ENCODE measurements around the gene ABCA13.
"Not testable (repeated sequence)": the region's sequence is repeated elsewhere in the genome, so short reads cannot be mapped to it uniquely, and the experiment has no call there.

The ABCA13 gene

DNA sequence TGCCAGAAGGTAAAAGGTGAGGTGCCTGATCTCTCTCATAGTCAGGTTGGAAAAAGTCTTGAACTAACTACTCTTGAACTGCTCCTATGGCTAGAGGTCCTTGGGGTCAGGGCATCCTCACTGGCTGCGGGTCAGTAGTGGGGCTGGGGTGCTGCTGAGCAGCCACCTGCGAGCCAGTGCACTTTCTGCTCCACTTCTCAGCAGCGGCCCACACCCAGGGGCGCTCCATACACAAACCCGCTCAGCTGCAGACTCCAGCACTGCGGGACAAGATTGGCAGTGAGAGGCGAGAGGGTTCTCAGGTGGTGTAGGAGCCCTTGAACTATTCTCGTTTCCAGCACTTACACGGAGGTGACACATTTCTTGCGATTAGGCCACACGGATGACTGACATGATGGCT, 6.0 kb downstream of the ABCA13 start:
- no peak for DNase-seq

DNA sequence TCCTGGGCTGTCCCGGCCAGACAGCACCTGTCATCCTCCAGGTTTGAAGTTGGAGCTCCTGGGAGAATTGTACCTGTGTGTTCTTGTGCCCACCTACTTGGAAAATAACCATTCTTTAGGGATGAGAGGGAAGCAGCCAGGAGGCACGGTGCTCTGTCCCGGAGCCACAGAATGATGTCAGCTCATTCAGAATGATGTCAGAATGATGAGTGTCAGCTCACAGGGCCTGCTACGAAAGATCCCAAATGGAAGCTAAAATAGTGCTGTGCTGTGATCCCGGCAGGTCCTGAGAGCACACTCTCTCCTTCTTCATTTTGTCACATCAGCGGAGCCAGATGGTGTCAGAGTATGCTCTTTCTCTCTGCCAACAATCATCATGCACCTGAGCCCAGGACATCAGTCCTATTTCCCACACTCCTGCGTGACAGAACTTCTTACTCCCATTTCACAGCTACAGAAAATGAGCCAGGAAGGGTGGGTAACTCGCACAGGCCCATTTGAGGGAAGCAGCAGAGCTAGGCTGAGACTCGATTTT, 8.3 kb downstream of the ABCA13 start:
- no peak for DNase-seq

DNA sequence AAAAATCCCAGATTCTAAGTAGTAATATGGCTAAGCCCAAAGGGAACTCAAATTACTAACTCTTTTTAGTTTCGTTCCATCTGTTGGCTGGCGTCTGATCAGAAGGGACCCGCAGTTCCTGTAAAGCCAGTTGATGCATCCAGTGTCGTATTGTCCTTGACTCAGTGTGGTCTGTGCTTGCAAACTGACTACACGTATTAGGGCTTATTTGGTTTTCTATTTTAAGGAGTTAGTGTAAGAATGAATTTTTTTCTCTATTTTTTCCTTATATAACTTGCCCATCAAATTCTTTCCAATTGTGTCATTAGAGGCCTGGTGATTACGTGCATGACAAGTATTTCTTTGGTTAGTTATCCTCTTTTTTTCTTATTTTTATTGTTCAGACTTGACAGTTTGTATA, 9.7 kb downstream of the ABCA13 start:
- no peak for DNase-seq

DNA sequence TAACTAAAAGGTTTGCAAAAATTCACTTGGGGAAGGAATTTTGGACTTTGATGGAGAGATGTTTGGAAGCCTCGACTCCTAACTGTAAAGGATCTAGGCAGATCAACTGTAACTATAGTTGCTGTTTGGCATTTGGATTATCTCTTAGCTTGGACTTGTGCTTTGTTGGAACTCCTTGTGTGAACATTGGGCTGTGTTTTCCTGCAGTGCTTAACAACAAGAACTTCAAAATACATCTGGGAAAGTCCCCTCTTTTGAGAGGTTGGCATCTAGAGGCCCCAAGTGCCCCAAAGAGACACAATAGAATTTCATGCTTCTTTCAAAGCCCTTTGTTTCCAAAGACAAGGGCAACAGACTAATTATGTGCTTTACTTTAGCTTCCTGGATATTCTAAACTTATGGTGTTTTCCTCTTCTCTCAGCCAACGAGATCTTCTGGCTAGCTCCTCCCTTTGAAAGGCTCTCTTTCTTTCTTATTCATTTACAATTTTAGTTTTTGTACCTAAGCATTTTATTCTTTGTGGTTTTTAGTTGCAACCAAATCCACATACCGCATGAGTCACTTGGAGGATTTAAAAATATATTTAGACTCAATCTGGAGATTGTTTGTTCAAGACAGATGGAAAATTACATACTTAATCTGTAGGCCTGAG, 11.6 kb downstream of the ABCA13 start:
- DNase-seq = no peak

DNA sequence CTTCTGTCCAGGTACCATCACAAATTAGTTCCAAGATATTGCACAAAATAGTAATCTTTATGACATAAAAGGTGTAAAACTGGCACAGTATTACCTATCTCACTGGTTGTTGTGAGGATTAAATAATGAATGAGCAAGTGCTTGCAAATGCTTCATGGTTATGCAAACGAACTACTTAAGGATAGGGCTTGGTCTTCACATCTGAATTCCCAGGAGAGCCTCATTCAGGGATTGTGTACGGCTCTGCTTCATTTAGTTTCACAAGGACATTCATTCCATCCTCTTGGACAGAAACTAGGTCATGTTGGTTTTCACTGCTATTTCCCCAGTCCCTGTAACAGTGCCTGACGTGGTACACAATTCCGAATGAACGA, 12.1 kb downstream of the ABCA13 start:
- DNase-seq = no peak

DNA sequence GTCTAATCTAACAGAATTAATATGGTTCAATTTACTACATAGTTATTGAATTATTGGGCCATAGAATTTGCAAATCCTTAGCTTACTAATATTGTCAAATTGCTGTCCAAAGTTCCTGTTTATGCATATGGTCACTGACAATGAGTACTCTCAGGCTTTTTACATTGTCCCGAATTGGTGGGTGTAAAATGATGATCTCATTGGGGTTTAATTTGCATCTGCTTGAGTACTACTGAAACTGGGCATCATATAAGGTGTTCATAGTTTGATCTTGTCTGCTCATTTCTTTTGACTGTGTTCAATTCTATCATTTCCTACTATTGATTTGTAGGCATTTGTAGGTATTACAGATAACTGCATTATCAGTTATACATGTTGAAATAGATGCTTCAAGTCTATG, 12.7 kb downstream of the ABCA13 start:
- DNase-seq = no peak

DNA sequence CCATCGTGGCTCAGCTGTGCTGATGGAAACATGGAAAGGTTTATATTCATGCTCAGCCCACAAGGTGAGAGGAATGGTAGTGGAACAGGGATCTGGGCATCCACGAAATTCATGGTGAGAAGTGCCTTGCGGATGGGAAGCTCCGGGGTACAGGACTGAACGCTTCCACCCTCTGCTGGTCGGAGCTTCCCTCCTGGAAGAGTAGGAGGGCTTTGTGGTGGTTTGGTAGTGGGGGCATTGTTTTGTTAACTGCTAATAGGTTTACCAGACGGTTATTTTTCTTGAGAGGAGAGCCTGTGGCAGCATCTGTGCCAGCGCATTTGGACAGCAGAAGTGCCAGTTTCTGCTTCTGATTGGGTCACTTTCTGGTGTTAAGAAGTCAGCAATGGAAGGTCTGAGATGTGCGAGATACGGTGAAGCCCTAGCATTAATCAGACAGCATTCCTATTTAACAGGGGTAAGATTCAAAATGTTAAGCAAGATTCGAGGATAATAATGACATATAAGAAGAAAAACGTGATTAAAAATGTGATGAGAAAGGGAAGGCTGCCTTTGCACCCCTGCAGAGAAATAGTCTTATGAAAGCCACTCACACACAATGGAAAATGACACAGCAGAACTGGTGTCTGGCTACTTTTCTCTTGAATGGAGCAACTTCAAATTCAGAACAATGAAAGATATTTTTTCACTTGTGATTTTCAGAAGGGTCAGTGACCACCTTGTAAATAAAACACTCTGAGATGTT, 17.7 kb downstream of the ABCA13 start:
- DNase-seq = no peak

DNA sequence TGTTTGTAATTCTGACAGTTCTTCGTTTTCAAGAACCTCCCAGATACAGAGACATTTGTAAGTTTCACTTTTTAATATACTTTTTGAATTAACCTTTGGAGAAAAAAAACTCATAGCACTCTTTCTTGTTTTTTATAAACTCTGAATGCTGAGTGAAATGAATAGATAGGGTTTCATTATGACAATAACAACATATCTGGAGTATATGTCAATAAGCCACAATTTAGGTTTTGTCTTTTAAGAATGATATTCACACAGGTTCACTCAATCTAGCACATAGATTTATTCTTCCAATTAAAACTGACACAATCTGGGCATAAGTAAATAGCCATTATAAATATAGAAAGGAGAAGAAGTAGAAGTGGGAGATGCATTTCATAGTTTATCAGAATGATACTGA, 21.7 kb downstream of the ABCA13 start:
- no peak for DNase-seq

DNA sequence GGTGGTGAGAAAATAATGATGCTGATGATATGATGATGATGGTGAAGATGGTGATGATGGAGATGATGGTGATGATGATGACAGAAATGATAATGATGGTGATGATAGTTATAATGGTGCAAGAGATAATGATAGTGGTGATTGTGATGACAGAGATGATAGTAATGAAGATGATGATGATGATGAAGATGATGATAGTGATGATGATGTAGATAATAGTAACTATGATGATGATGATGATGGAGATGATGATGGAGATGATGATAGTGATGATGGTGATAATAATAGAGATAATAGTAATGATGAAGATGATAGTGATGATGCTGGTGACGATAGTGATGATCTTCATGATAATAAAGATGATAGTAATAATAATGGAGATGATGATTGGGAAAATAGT, 22.2 kb downstream of the ABCA13 start:
- no peak for DNase-seq

DNA sequence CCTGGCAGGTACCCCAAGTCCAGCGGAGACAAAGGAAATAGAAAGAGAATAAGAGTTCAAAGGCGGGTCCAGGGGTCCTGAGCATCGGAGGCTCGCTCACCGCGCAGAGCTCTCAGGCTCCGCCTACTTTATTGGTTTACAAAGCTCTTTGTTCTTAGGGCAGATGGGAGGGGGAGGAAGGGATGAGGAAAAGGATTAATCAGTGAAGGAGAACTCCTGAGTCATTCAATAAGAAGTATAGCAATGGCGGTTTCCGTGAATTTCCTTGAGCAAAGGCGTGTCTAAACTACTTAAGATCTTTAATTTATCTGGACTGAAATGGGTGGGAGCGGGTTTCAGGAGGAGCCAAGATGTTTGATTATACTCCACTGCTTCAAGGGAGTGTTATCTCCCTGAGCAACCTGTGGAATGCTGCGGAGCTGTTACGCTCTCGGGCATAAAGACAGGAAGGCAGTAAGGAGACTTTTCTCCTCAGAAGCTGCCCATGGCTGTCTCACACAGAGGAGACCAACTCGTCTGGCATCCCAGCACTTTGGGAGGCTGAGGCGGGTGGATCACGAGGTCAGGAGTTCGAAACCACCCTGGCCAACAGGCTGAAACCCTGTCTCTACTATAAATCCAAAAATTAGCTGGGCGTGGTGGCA, 29.8 kb downstream of the ABCA13 start:
- not testable (repeated sequence) for DNase-seq

DNA sequence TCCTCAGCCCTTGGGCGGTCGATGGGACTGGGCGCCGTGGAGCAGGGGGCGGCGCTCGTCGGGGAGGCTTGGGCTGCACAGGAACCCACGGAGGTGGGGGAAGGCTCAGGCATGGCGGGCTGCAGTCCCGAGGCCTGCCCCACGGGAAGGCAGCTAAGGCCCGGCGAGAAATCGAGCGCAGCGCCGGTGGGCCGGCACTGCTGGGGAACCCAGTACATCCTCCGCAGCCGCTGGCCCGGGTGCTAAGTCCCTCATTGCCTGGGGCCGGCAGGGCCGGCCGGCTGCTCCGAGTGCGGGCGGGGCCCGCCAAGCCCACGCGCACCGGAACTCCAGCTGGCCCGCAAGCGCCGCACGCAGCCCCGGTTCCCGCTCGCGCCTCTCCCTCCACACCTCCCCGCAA, 31.7 kb downstream of the ABCA13 start:
- DNase-seq = not testable (repeated sequence)

DNA sequence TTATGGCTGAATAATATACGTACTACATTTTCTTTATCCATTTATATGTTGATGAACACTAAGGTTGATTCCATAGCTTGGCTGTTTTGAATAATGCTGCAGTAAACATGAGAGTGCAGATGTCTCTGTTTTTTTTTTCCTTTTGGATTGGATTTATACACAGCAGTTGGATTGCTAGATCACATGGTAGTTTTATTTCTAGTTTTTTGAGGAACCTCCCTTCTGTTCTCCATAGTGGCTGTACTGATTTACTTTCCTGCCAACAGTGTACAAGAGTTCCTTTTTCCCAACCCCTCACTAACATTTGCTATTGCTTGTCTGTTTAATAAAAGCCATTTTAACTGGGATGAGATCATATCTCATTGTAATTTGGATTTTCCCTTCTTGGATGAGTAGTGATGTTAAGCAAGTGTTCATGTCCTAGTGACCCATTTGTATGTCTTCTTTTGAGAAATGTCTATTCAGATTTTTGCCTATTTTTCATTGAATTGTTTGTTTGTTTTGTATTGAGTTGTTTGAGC, 36.0 kb downstream of the ABCA13 start:
- no peak for DNase-seq

DNA sequence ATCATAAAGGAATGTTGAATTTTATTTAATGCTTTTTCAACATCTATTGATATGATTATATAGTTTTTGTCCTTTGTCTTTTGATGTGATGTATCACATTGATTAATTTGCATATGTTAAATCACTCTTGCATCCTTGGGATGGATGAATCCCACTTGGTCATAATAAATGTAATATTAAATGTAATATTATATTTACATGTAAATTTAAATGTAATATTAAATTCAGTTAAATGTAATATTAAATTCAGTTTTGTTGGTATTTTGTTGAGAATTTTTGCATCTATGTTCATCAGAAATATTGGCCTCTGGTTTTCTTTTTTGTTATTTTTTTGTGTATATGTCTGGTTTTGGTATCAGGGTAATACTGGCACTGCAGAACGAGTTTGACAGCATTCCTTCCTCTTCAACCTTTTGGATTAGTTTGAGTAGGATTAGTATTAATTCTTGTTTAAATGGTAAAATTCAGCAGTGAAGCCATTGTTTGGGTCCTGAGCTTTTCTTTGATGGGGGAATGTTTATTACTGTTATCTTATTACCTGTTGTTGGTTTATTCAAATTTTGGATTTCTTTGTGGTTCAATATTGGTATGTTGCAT, 37.8 kb downstream of the ABCA13 start:
- DNase-seq = no peak

DNA sequence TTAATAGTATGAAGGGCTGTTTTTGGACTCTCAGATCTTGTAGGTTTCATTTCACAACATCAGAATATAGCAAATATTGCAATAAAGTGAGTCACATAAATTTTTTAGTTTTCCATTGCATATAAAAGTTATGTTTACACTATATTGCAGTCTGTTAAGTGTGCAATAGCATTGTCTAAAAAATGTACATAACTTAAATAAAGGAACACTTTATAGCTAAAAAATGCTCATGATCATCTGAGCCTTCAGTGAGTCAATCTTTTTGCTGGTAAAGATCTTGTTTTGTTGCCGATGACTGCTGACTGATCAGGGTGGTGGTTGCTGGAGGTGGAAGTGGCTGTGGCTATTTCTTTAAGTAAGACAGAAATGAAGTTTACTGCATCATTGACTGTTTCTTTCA, 42.0 kb downstream of the ABCA13 start:
- no peak for DNase-seq

DNA sequence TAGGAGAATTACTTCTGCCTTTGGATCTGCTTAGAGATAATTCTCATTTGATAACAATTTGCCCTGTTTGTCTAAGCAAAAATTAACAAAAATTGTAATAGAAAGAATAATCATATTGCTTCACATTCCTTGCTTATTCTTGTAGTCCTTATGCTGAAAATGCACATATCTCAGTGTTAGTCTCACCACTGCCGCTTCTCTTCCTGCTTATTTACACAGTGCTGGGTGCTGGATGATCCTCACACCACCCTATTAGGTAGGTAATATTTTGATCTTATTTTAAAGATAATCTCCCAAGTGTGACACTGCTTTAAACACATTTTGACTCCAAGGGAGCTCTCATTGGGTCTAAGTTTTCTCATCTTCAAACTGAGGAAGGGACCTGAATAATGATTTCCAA, 46.0 kb downstream of the ABCA13 start:
- DNase-seq = no peak

DNA sequence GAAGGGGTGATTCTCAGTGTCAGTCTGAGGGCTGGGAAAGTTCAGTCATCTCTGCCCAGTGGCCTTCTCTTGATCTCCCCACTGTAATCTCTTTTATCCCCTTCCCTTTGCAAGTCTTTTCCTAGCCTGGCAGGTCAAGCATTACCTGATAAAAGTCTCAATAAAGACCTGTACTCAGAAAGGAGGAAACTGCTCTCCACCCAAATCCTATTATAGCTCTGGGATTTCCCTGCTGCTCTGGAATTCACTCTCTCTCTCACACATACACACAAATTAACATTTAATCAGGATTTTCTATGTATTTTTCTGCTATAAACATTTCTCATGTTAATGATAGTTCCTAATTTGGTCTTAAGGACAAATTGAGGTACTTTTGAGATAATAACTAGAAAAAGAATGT, 46.5 kb downstream of the ABCA13 start:
- DNase-seq = no peak

DNA sequence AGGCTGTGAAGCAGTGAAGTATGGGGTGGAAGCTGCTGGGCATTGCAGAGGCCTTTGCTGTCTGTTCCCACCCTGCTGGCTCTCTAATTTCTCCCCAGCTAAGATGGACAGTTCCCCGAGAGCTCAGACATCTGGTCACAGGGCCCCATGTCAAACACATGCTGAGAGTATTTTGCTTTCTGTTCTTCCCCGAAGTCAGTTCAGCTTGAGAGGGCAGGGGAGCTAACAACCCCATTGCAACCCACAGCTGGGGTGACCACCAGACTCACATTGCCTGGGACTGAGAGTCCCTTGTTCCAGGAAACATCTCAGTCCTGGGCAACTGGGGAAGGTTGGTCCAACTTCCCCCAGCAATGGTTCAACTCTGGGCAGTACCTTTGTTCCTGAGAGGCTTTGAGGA, 52.8 kb downstream of the ABCA13 start:
- no peak for DNase-seq

DNA sequence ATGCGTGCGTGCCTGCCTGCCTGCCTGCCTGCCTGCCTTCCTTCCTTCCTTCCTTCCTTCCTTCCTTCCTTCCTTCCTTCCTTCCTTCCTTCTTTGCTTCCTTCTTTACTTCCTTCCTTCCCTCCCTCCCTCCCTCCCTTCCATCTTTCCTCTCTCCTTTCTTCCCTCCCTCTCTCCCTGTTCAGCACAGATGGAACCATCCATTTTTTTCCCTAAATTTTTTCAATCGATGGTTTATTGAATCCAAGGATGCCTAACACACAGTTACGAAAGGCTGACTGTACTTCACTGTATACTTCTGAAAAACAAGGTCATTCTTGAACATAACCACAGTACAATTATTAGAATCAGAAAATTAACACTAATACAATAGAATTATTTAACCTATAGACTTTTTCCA, 53.8 kb downstream of the ABCA13 start:
- no peak for DNase-seq

DNA sequence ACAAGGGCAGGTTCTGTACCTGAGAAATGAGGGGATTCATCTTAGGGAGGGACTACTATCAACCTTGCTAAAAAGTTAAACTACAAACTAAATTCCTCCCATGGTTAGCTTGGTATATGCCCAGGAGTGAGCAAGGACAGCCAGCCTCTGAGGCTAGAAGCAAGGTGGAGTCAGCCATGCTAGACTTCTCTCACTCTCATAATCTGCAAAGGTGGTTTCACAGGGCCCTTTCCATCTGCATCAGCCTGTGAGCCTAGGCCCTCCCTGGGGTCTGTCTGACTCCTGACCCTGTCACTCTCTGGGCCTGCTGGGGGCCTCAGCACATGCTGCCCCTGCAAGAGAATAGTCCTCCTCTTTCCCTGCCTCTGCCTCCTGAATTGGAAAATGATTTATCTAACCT, 66.1 kb downstream of the ABCA13 start:
- no peak for DNase-seq

DNA sequence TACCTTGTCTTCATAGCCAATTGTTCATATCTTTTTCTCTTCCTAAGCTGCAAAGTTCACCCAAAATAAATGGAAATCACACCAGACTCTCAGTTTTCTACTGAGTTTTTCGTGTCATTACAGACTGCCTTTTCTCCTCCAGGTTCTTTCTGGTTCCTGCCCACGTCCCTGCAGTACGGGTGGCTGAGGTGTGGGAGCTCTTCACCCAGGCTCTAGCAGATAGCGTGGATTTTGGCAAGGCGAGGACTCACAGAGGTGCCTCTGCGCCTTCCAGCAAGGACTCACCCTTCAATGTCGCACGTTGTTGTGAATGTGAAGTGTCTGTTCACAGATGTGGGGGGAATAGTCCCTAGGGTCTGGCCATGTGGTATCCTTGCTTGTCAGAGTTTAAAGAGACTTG, 71.6 kb downstream of the ABCA13 start:
- DNase-seq = no peak

DNA sequence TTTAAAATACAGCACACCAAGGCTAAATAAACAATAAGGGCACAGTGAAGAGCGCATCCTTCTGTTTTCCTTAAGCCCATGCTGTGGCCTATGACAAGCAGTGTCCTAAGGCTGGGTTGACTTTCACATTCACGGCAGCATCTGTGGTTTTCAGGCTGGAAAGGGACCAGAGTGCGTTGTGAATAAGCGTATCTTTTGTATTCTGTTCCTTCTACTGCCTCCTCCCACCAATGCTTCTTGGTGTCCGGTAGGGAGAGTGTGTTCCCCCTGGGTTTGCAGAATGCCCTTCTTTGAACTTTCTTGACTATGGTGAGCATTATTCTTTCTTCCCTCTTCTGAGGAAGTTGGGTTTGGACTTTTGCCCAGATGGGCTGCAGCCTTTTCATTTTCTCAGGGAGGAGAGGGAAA, 73.6 kb downstream of the ABCA13 start:
- no peak for DNase-seq

DNA sequence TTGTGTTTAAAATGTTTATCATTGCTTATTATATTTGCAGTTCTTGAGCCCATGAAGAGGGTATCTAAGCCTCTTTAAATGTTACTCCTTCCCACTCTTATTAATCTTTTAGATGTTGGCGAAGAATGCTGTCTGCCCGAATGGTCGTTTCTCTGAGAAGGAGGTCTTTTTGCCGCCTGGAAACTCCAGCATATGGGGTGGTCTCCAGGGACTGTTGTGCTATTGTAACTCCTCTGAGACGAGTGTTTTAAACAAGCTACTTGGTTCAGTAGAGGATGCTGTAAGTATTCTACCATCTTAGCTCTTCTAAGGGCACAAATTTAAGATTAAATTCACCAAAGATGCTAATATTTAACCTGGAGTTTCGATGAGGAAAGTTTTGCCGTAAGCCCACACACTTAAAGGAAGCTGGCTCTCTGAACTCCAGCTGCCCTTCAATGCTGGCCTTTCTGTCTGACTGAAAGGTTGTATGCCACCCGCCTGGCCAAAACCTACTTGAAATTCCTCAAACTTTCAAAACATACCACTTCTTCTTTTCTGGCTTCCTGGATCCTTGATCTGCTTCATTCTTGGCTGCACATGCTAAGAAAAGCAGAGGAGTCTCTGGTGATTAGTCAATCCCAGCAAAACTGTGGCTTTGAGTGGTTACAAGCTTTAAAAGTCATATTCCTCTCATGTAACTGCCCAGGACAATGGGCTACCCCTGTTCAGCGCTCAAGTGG, 74.7 kb downstream of the ABCA13 start:
- no peak for DNase-seq

DNA sequence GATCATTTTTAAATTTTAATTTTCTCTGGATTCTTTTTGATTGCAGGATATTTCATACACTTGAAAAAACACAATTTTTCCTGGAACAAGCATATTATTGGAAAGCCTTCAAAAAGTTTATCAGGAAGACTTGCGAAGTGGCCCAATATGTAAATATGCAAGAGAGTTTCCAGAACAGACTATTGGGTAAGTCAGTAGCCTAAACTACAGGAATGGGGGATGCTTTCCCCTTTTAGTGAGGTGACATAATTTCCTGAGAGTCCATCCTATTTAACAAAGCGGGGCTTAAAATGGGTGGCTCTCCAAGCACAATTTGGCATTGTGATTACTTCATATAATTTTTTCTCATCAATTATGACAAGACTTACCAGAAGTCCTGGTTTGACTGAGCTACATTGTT, 77.9 kb downstream of the ABCA13 start:
- no peak for DNase-seq
